Liver (tissue), 9 donors: Measurements from ENCODE around the gene ATG4C. TPM values are rescaled to one million over a fixed set of nuclear protein-coding genes. Genes with fewer than 3 reads are reported as not detected.
"Not testable (repeated sequence)": the region's sequence is repeated elsewhere in the genome, so short reads cannot be mapped to it uniquely, and the experiment has no call there.

Experiments
- DNase-seq: peaks from one replicate; pipeline ENCODE4 v3.0.0-alpha.2; 2017; ENCODE audit warnings: low spot score
- H3K27ac ChIP-seq, 2 donors: one replicate each; pipeline ENCODE4 v1.7.0; 2013; ENCODE audit warnings: inconsistent platforms in 2 of 2, low read length in 2 of 2, control low read depth in 1 of 2, low read depth in 1 of 2, mild to moderate bottlenecking in 1 of 2
- H3K27me3 ChIP-seq, 4 donors: one replicate each; pipeline versions ENCODE4 v1.6.1 to v1.7.0; 2013; ENCODE audit warnings: low read length in 3 of 4, inconsistent platforms in 1 of 4, mild to moderate bottlenecking in 1 of 4, moderate library complexity in 1 of 4; ENCODE audit not compliant: control insufficient read depth in 4 of 4, insufficient read depth in 4 of 4
- H3K36me3 ChIP-seq, 4 donors: one replicate each; pipeline versions ENCODE4 v1.6.1 to v1.7.0; 2013; ENCODE audit warnings: low read length in 3 of 4, mild to moderate bottlenecking in 3 of 4, low read depth in 1 of 4, moderate library complexity in 1 of 4; ENCODE audit not compliant: control insufficient read depth in 4 of 4, insufficient read depth in 3 of 4
- H3K4me1 ChIP-seq, 4 donors: one replicate each; pipeline versions ENCODE4 v1.6.1 to v1.7.0; 2013; ENCODE audit warnings: low read length in 3 of 4, mild to moderate bottlenecking in 3 of 4, moderate library complexity in 1 of 4; ENCODE audit not compliant: control insufficient read depth in 4 of 4, insufficient read depth in 4 of 4
- H3K4me3 ChIP-seq, 3 donors: one replicate each; pipeline versions ENCODE4 v1.6.1 to v1.7.0; 2013; ENCODE audit warnings: low read length in 3 of 3, control low read depth in 1 of 3, low read depth in 1 of 3, mild to moderate bottlenecking in 1 of 3
- H3K9ac ChIP-seq, 2 donors: one replicate each; pipeline ENCODE4 v1.7.0; 2013; ENCODE audit warnings: low read length in 2 of 2, mild to moderate bottlenecking in 2 of 2, moderate library complexity in 2 of 2, control low read depth in 1 of 2, low read depth in 1 of 2
- H3K9me3 ChIP-seq, 4 donors: one replicate each; pipeline versions ENCODE4 v1.6.1 to v1.7.0; 2013; ENCODE audit warnings: low read length in 3 of 4; ENCODE audit not compliant: control insufficient read depth in 4 of 4
- ATF3 ChIP-seq: IDR thresholded peaks from 2 replicates; pipeline ENCODE4 v1.6.1; 2016; ENCODE audit warnings: antibody characterized with exemption
- CTCF ChIP-seq: fragments of 150-350 bp; IDR thresholded peaks from 2 replicates; pipeline ENCODE4 v1.5.1; 2017; ENCODE audit warnings: improper control_type of control experiment, low read depth, low read length; ENCODE audit not compliant: missing input control
- EGR1 ChIP-seq, 2 donors: IDR thresholded peaks; 2 replicates each; pipeline ENCODE4 v1.6.1; 2016 to 2018; ENCODE audit warnings: antibody characterized with exemption in 2 of 2, low read depth in 2 of 2
- FOXA1 ChIP-seq: IDR thresholded peaks from 2 replicates; pipeline ENCODE4 v1.6.1; 2016; ENCODE audit warnings: antibody characterized with exemption
- FOXA2 ChIP-seq: IDR thresholded peaks from 2 replicates; pipeline ENCODE4 v1.6.1; 2016; ENCODE audit warnings: antibody characterized with exemption
- GABPA ChIP-seq, 2 donors: IDR thresholded peaks in 1 of 2; conservative IDR thresholded peaks in 1 of 2; 2 replicates each; pipeline ENCODE4 v1.6.1; 2016; ENCODE audit warnings: antibody characterized with exemption in 2 of 2, mild to moderate bottlenecking in 1 of 2, moderate library complexity in 1 of 2
- HNF4A ChIP-seq, 2 donors: conservative IDR thresholded peaks; 2 replicates each; pipeline ENCODE4 v1.6.1; 2016; ENCODE audit warnings: antibody characterized with exemption in 2 of 2, mild to moderate bottlenecking in 2 of 2
- HNF4G ChIP-seq: IDR thresholded peaks from 2 replicates; pipeline ENCODE4 v1.6.1; 2016; ENCODE audit warnings: antibody characterized with exemption
- JUND ChIP-seq, 2 donors: IDR thresholded peaks; 2 replicates each; pipeline ENCODE4 v1.6.1; 2016; ENCODE audit warnings: antibody characterized with exemption in 2 of 2
- MAX ChIP-seq: IDR thresholded peaks from 2 replicates; pipeline ENCODE4 v1.6.1; 2016; ENCODE audit warnings: antibody characterized with exemption
- NR2F2 ChIP-seq: IDR thresholded peaks from 2 replicates; pipeline ENCODE4 v1.6.1; 2016; ENCODE audit warnings: antibody characterized with exemption
- RAD21 ChIP-seq, 2 donors: IDR thresholded peaks; 2 replicates each; pipeline ENCODE4 v1.6.1; 2016; ENCODE audit warnings: antibody characterized with exemption in 2 of 2, mild to moderate bottlenecking in 2 of 2
- REST ChIP-seq: IDR thresholded peaks from 2 replicates; pipeline ENCODE4 v1.6.1; 2016; ENCODE audit warnings: antibody characterized with exemption, mild to moderate bottlenecking
- RXRA ChIP-seq, 2 donors: IDR thresholded peaks; 2 replicates each; pipeline ENCODE4 v1.6.1; 2017 to 2018; ENCODE audit warnings: antibody characterized with exemption in 2 of 2, mild to moderate bottlenecking in 1 of 2
- SP1 ChIP-seq: IDR thresholded peaks from 2 replicates; pipeline ENCODE4 v1.6.1; 2018; ENCODE audit warnings: antibody characterized with exemption, mild to moderate bottlenecking
- TAF1 ChIP-seq: conservative IDR thresholded peaks from 2 replicates; pipeline ENCODE4 v1.6.1; 2016; ENCODE audit warnings: antibody characterized with exemption, mild to moderate bottlenecking
- YY1 ChIP-seq: IDR thresholded peaks from 2 replicates; pipeline ENCODE4 v1.6.1; 2016; ENCODE audit warnings: antibody characterized with exemption, mild to moderate bottlenecking
- ZBTB33 ChIP-seq: IDR thresholded peaks from 2 replicates; pipeline ENCODE4 v1.6.1; 2016; ENCODE audit warnings: antibody characterized with exemption
- WGBS: extraction: QIAGEN DNeasy Blood & Tissue Kit; methylation state at CpG from one replicate; pipeline ENCODE4 v1.1.7; 2013; 5-methylcytosine and 5-hydroxymethylcytosine counted together
- polyA plus RNA-seq, 2 donors: library from polyadenylated mRNA; stranded (reverse) in 1 of 2; unstranded in 1 of 2; fragments of 200-250 nt in 1 of 2; fragments of >200 nt in 1 of 2; fragmentation: Nextera tagmentation in 1 of 2; extraction: Ambion mirVana in 1 of 2; gene quantifications; one replicate each; pipeline versions ENCODE4 v1.2.1 to v1.2.3, GENCODE V29; 2013 to 2015
- total RNA-seq, 2 donors: library from RNA; depleted of rRNA; stranded (reverse); fragments of >200 nt; gene quantifications; one replicate each; pipeline ENCODE4 v1.2.3, GENCODE V29; 2014
- donor health status: healthy.
- donor health status: healthy.
- donor health status: healthy.
- donor health status: healthy.
- donor health status: healthy.

ATG4C gene
- total and polyA plus RNA-seq, 4 donors: 3.8 to 8.4 (median 5.2) TPM

- no peak overlapping the region for H3K4me3 ChIP-seq
- WGBS: 99% methylated on average over 2 of the region's 2 CpGs
- no peaks in the 10 kb centered on the region for H3K27me3 ChIP-seq
- H3K4me1 ChIP-seq: no peaks in the 10 kb centered on the region
- H3K36me3 ChIP-seq: peaks cover 0 to 2% (median 0%) of the 10 kb centered on the region in 4 donors
- no peak for DNase-seq
- no peak overlapping the region for H3K9ac ChIP-seq
- TF ChIP-seq HNF4G: no peak
- no peak for TF ChIP-seq TAF1
- TF ChIP-seq ZBTB33: no peak
- no peak for TF ChIP-seq JUND (IDR thresholded peaks at IDR 0.05)
- no peak for TF ChIP-seq FOXA2
- no peak for TF ChIP-seq HNF4A (conservative IDR thresholded peaks at IDR 0.05)
- no peak for TF ChIP-seq ATF3
- no peak for TF ChIP-seq YY1
- TF ChIP-seq FOXA1: no peak
- no peak for TF ChIP-seq SP1
- H3K9me3 ChIP-seq: no peaks in the 10 kb centered on the region
- H3K27ac ChIP-seq: no peak overlapping the region
Observed at GRCh38 chr1:62826901-62827300, 43.0 kb downstream of the ATG4C start.

GRCh38 chr1:62827786-62828185 is 43.9 kb downstream of the ATG4C start:
- H3K27me3 ChIP-seq, H3K36me3 ChIP-seq, H3K4me1 ChIP-seq, H3K27ac ChIP-seq, H3K9ac ChIP-seq, H3K9me3 ChIP-seq, H3K4me3 ChIP-seq, DNase-seq: not testable (repeated sequence)
- 97% methylated on average over 2 of the region's 2 CpGs for WGBS

- Histone ChIP-seq H3K9me3 (no peaks in the 10 kb centered on the region), H3K27ac (no peak overlapping the region), H3K9ac (no peak overlapping the region), H3K36me3 (peaks cover 0 to under 1% (median 0%) of the 10 kb centered on the region in 4 donors), H3K4me3 (no peak overlapping the region), H3K4me1 (no peaks in the 10 kb centered on the region), H3K27me3 (no peaks in the 10 kb centered on the region)
- TF ChIP-seq RAD21 (IDR thresholded peaks at IDR 0.05) (no peak), FOXA1 (no peak), SP1 (no peak), NR2F2 (no peak), GABPA (IDR thresholded peaks at IDR 0.05 in 1 of 2, conservative IDR thresholded peaks at IDR 0.05 in 1 of 2) (no peak), RXRA (IDR thresholded peaks at IDR 0.05) (no peak), ATF3 (no peak), REST (no peak), YY1 (no peak), FOXA2 (no peak), TAF1 (no peak), CTCF (no peak), HNF4A (conservative IDR thresholded peaks at IDR 0.05) (no peak), JUND (IDR thresholded peaks at IDR 0.05) (no peak), EGR1 (IDR thresholded peaks at IDR 0.05; ENCODE audit: low read depth in 2 of 2) (no peak), MAX (no peak), ZBTB33 (no peak), HNF4G (no peak)
- no peak for DNase-seq
- WGBS: 77% methylated on average over 5 of the region's 5 CpGs
Observed at GRCh38 chr1:62832276-62832675, 48.3 kb downstream of the ATG4C start.
